AML-193 (cell line): ENCODE results near the gene FAM24A.
"Not testable (repeated sequence)": the region's sequence is repeated elsewhere in the genome, so short reads cannot be mapped to it uniquely, and the experiment has no call there.

Experiments
- DNase-seq, 2 experiments: peaks; one replicate each; lab custom pipeline; 2025; lab: John Stamatoyannopoulos, UW

FAM24A gene, protein sequence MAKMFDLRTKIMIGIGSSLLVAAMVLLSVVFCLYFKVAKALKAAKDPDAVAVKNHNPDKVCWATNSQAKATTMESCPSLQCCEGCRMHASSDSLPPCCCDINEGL

DNA sequence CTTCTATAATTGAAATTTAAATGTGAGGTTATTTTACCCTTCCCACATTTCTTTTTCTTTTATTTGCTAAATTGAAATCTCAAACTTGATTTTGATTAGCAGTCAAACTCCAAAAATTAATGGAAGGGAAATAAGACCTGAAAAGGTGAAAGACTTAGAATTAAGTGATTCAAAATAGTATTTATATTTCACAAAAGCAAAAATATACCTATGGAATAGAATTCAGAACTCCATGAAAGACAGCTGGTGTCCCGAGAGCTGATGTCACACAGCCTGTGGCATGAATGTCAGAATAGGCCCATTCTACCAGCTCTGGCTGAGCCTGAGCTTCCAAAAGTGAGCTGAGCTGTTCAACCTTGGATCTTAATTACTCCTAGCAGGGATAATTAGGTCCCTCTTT lies at the start of gene FAM24A:
Gene FAM24A, plus strand, starts transcription at position 301 of the 400 bp plus-strand sequence. CDS start 1,025 bp downstream, outside the sequence.
- no peak for DNase-seq

DNA sequence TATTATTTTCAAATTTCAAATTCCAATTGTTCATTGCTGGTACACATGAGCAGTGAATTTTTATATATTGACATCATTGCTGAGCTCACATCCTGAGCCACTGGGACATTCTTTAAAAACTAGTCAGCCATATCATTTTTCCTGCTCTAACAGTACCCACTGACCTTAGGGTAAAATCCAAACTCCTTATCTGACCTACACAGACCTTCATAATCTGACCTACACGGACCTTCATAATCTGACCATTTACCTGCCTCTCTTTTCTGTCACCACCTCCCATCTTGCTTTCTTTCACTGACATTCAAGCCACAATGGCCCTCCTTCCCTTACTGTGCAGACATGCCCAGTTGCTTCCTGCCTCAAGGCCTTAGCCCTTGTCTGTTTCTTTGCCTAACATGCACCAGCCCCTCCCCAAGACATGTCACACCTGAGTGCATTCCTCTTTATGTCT lies 48.7 kb upstream of the FAM24A start:
- no peak for DNase-seq

DNA sequence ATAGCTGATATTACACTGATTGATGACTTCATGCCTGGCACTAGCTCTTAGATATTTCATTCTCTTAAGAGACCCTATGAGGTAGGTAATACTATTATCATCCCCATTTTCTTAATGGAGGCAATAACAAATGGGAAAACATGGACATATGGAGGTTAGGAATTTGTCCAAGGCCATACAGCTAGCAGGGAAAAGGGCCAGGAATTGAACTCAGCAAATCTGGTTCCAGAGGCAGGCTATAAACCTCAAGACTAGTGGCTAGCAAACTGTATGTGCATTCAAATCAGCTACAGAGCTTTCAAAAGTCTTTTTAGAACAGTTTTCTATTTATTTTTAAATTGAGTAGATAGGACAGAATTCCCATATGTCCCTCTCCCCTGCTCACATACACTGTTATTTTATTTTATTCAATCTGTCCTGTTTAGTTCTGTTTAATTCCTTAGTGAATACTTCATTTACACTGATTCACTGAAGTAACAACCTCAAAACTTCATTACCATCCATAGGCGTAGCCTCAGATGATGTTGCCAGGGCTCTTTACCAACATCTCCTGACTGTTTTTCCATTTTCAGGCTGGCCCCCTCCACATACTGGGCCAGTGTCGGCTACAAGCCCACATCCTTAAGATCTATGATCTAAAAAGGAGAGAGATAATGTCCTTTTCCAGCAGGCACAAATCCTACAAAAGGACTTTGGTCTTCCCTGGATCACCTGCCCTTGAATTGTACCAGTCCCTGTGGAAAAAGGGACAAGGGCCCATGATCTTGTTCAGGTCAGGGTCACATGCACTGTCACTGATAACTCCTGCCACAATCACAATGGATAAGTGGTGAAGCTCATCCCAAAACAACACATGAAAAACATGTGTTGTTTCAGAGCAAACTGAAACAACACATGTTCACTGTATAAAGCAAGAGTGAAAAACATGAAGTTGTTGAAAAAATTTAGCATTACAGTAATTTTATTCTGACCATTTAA lies 46.9 kb upstream of the FAM24A start:
- DNase-seq: no peak

DNA sequence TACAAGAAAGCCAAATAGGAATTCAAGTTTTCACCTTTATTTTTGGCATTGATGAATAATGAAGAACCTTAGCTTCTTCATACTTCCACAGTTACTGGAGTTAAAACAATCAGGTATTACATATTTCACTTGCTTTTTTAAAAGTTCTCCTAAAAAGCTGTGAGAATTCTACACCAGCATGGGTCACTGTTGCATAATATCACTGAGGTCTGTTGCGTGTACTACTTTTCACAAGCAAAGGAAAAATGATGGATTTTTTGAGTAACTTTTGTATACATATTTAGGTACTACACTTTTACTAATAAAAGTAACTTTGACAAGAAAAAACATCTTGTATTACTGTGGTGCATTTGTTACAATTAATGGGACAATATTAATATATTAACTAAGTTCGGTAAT lies 46.2 kb upstream of the FAM24A start:
- DNase-seq: no peak

DNA sequence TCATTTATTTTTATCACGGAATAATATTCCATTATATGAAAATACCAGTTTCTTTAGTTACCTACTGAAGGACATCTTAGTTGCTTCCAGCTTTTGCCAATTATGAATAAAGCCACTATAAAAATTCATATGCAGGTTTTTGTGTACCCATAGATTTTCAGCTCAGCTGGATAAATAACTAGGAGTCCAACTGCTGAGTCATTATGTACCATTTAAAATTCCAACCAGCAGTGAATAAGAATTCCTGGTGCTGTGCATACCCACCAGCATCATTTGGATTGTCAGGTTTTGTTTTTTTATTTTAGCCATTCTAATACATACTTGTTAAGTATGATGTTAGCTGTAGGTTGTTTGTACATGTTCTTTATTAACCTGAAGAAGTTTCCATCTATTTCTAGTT lies 45.5 kb upstream of the FAM24A start:
- no peak for DNase-seq

DNA sequence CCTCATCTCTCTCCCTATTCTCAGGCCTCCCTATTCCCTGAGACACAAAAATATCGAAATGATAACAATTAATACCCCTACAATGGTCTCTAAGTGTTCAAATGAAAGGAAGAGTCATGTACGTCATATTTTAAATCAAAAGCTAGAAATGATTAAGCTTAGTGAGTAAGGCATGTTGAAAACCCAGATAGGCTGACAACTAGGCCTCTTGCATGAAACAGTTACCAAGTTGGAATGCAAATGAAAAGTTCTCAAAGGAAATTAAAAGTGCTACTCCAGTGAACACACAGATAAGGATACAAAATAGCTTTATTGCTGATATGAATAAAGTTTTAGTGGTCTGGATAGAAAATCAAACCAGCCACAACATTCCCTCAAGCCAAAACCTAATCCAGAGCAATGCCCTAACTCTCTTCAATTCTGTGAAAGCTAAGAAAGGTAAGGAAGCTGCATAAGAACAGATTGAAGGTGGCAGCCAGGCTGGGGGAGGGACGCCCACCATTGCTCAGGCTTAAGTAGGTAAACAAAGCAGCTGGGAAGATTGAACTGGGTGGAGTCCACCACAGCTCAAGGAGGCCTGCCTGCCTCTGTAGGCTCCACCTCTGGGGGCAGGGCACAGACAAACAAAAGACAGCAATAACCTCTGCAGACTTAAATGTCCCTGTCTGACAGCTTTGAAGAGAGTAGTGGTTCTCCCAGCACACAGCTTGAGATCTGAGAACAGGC lies 43.5 kb upstream of the FAM24A start:
- not testable (repeated sequence) for DNase-seq

DNA sequence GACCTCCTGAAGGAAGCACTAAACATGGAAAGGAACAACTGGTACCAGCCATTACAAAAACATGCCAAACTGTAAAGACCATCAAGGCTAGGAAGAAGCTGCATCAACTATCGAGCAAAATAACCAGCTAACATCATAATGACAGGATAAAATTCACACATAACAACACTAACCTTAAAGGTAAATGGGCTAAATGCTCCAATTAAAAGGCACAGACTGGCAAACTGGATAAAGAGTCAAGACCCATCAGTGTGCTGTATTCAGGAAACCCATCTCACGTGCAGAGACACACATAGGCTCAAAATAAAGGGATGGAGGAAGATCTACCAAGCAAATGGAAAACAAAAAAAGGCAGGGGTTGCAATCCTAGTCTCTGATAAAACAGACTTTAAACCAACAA lies 41.6 kb upstream of the FAM24A start:
- DNase-seq: not testable (repeated sequence)

DNA sequence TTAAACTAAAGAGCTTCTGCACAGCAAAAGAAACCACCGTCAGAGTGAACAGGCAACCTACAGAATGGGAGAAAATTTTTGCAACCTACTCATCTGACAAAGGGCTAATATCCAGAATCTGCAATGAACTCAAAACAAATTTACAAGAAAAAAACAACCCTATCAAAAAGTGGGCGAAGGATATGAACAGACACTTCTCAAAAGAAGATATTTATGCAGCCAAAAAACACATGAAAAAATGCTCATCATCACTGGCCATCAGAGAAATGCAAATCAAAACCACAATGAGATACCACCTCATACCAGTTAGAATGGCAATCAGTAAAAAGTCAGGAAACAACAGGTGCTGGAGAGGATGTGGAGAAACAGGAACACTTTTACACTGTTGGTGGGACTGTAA lies 38.5 kb upstream of the FAM24A start:
- not testable (repeated sequence) for DNase-seq

DNA sequence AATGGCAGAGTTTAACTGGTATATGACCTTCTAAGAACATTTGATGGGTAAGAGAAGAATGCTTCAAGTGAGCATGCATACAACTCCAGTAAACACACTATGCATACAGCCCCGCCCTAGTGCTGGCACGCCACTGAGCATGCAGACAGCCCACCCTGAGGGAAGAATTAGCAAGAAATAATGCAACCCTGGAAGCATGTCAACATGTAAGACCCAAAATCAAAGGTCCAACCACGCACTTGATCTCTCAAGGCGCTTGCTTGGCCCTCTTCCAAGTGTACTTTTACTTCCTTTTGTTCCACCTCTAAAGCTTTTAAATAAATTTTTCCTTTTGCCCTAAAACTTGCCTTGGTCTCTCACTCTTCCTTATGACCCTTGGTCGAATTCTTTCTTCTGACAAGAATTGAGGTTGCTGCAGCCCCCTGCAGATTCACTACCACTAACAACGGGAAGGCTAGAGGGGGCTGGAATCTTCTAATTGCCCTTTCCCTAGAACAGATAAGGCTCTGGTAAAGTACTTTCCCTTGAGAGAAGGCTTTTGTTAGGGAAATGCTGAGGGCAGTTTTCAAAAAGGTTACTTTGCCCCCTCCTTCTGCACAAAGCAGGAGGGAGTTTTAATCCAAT lies 34.5 kb upstream of the FAM24A start:
- no peak for DNase-seq

DNA sequence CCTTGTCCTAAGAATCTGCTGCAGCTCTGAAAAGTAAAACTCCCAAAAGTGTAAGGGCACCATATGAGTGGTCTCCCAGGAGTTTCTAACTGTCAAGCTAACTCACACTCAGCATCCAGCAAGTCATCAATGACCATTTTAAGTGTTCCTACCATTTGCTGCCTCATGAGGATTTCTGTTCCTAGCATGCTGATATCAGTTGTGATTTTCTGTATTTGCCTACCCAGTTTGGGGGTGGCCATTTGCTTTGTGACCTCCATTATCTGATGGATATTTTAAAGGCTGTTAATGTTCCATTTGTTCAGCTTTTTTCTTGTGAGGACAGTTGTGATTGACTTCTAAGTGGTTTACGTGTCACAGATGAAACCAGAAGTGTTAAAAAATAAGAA lies 33.9 kb upstream of the FAM24A start:
- no peak for DNase-seq

DNA sequence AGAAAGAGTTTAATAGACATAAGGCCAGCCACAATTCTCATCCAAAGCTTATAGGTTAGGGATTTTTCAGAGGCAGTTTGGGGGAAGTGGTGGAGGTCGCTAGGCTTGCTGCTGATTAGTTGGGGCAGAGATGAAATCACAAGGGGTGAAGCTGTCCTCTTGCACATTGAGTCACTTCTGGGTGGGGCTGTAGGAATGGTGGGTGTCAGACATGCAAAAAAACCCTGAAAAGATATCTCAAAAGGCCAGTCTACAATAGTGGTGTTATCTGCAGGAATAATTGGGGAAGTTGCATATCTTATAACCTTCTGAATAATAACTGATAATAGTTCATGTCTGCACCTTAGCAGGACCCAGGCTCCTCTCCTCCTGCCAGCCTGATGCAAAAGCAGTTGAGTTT lies 33.1 kb upstream of the FAM24A start:
- no peak for DNase-seq

DNA sequence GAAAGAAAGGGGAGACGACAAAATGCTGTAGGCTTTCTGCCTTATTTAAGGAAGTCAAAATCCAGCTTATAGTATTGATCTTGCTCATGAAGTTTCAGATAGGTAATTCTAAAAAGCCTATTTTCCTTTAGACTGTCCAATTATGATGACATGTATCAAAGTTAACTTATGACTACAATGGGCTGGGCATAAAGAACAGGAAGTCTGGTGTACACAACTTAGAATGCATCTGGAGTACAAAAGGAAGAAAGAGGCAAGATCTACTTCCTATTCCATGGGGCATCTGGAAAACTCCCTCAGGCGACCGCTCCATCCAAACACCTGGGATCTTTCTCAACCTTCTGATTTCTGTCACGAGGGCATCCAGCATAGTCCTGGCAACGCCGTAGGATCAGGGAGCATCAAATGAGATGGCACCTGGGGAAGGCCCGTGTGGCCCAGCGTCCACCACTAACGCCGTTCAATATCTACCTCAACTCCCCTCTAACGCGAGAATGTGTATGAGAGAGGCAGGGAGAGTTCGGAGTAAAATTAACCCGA lies 31.5 kb upstream of the FAM24A start:
- DNase-seq: peak; percentile 9 to 34

DNA sequence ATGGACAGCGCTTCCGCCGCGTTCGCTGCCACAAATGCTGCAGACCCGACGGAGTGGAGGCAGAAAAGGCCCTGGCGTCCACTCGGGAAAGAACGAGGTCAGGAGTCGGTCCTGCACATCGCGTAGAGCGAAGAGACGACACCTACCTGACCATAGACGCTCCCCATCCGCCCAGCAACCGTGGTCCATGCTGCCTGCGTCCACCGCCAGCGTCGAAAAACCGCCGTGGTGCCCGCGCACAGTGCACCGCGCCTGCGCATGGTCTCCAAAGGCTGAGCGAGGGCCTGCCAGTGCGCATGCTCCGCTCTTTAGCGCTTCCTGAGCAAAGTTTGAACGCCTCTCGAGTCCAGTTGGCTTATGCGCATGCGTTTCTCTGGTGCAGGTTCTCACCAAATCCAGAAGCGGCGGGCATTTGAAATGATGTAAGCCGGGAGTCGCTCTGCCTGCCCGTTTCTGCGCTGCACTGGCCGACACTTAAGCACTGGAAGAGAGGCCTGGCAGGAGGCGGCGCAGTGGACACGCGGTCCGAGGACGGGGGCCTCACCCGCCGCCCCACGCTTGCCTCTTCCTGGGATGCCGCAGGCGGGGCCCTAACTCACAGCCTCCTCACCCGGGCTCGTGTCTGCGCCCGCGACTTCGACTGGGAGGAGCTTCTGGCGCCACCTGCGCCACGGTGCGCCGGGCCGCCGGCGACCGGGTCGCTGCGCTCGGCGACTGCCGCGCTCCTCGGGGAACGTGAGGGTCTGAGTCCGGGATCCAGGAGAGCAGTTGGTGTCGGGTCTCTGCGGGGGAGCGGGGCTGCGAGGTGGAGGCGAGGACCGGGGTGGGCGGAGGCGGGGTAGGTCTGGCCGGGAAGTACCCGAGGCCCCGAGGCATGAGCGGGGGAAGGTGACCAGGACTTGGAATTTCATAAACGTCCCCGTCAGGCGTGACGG lies 30.8 kb upstream of the FAM24A start, which contains the start of gene FAM24B:
Gene FAM24B, minus strand, starts transcription at position 243 of the 935 bp plus-strand sequence. CDS start 29,066 bp downstream, outside the sequence.
- peak; percentile 68 to 76 for DNase-seq

DNA sequence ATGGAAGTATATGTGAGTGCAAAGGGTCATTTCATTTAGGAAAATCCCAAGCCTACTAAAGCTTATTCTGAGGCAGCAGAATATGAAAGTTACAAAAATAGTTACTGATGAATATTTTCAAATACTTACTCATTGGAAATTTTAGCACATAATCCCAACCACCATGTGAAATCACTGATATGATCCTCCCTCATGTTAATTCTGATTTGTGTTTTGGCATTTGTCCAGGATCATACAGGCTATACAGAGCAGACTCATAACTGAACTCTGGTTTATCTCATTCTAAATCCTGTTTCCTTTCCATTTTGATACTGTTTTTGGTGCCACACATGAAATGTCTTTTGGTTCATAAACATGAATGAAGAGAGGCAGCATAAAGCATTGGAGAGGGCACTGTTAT lies 27.6 kb upstream of the FAM24A start:
- DNase-seq: no peak

DNA sequence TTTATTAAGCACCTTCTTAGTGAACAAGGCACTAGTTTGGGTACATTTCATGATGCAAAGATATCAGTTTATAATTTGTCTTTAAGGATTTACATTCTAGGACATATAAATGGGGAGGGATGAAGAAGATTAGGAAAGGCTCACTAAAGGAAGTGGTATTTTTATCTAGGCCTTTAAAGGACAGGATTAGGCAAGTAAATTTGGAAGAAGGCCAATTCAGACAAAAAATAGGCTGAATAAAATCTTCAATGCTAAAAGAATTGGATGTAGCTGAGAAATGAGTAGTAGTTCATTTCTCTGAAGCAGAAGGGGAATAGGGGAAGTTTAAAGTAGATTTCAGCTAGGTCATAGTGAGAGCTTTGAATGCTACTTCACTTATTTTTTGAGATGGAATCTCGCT lies 26.2 kb upstream of the FAM24A start:
- peak in 1 of 2 experiments; percentile 19 for DNase-seq

DNA sequence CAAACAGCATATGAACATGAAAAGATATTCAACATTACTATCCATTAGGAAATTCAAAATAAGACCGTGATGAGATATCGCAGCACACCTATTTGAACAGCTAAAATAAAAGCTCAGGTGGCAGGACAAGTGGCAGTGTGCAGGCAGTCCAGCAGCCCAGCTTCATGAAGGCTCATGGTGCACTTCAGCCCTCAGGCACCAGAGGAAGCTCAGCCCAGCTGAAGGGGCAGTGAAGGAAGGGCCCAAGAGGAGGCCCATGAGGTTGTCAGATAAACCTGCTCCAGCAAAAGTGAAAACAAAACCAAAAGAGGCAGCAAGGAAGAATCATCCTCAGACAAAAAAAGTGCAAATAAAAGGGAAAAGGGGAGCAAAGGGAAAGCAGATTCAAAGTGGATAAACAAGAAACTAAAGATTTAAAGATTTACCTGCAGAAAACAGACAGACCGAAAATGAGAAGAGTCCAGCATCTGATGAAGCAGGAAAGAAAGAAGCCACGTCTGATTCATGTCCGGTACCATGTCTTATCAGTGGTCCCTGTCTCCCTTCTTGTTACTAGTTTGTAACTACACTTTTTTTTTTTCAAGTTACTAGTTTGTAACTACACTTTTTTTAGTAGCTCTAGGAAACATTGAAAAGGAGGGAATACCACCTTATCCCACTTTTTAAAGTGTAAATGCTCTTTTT lies 16.0 kb upstream of the FAM24A start:
- no peak for DNase-seq

DNA sequence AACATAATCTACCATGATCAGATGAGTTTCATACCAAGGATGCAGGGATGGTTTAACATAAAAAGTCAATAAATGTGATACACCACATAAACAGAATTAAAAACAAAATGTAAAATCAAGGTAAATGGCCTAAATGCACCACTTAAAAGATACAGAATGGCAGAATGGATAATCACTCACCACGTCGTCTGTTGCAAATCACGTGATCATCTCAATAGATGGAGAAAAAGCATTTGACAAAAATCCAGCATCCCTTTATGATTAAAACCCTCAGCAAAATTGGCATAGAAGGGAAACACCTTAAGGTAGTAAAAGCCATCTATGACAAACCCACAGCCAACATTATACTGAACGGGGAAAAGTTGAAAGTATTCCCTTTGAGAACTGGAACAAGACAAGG lies 6.5 kb upstream of the FAM24A start:
- DNase-seq: not testable (repeated sequence)

DNA sequence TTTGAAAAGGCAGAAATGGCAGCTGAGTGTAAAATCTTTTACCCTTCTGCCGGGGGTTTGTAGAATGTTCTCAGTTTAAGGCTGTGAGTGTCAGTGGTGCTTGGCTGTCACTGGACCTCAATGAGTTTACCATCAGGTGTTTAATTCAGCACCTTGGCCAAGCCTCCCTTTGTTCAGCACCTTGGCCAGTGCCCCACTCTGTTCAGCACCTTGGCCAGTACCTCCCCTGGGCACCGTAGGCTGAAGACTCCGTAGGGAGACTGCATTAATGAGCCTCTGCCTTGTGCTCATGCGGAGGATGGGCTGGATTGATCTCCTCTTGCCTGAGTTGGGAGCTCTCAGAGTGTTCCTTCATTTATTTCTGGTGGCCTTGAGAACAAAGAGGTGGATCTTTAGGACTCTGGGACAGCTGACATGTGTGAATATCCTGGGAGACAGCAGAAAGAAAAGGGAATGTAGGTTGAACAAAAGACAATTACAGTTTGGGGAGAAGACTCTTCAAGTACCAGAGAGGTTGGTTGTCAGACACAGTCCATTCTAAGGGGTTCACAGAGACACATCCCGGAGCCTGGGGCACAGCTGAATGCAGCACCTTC lies 1.6 kb downstream of the FAM24A start:
- DNase-seq: peak; percentile 18 to 21

DNA sequence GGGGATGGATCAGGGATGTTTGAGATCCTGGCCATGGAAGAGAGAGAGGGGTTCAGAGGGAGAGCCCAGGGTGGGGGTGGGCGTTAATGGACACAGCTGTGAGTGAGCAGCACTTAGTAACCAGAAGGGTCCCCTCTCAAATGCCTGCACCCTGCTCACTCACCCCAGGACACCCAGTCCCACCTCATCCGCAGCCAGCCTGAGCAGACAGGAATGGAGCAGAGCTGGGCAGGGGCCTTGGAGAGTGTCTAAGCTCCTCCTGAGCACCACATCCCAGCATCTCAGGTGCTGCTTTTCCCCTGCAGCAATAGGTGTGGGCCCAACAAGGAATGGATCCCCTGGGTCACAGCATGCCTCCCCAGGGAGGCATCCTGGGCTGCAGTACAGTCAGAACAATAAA lies 5.3 kb downstream of the FAM24A start:
- no peak for DNase-seq

DNA sequence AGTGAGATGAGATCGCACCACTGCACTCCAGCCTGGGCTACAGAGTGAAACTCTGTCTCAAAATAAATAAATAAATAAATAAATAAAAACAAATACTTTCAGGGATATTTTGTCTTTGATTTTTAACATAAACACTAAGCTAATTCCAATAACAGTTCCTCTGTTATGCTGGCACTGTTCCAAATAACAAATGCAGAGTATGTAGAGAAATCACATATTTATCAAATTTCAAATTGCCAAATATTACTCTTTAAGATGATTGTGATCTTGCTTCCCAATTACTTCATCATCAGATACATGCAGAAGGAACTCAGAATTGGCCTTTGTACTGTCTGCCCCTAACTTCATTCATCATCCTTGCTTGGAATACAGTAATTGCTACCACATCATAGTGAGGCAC lies 19.7 kb downstream of the FAM24A start:
- DNase-seq: no peak
